Stimulated activated CD8-positive, alpha-beta memory T cell treated with anti-CD3 and anti-CD28 coated beads, Interleukin-12 subunit alpha, Interleukin-12 subunit beta, amount 100 ng/mL, for 24 hours (primary cell): Measurements from ENCODE around the gene MT3.

ENCODE experiments used
- DNase-seq: peaks from one replicate; pipeline ENCODE4 v3.0.0-alpha.2; 2020; ENCODE audit errors: extremely low read depth

MT3 gene

GRCh38 chr16:56631197-56631596 lies 41.9 kb downstream of the MT3 start:
- no peak for DNase-seq

GRCh38 chr16:56631832-56632155 lies 42.5 kb downstream of the MT3 start:
- DNase-seq: no peak

- DNase-seq: no peak
These were observed 43.0 kb downstream of the MT3 start, which contains the start of gene MT1M for GRCh38 chr16:56632156-56632847. Gene MT1M (plus strand): TSS chr16:56632659. CDS start chr16:56632732, 73 bp downstream.

- DNase-seq: no peak
These were observed 43.6 kb downstream of the MT3 start for GRCh38 chr16:56632848-56633365.

- no peak for DNase-seq
These were observed 44.2 kb downstream of the MT3 start for GRCh38 chr16:56633535-56633934.

GRCh38 chr16:56634715-56635440 lies 45.5 kb downstream of the MT3 start:
- DNase-seq: no peak

- DNase-seq: no peak
These were observed 46.2 kb downstream of the MT3 start for GRCh38 chr16:56635441-56635967.

GRCh38 chr16:56636616-56637413 lies 47.5 kb downstream of the MT3 start:
- DNase-seq: no peak

- no peak for DNase-seq
These were observed 48.8 kb downstream of the MT3 start, which contains the start of gene MT1A for GRCh38 chr16:56637814-56638750. Gene MT1A (plus strand): TSS chr16:56638666. CDS start chr16:56638739, 73 bp downstream.

GRCh38 chr16:56639045-56639444 lies 49.7 kb downstream of the MT3 start:
- no peak for DNase-seq

GRCh38 chr16:56640076-56640475 lies 50.7 kb downstream of the MT3 start:
- no peak for DNase-seq
